ENCODE data around the gene INHA.
A peak's percentile ranks its signal among the peaks of the same experiment; 100 is the strongest.

INHA gene

DNA sequence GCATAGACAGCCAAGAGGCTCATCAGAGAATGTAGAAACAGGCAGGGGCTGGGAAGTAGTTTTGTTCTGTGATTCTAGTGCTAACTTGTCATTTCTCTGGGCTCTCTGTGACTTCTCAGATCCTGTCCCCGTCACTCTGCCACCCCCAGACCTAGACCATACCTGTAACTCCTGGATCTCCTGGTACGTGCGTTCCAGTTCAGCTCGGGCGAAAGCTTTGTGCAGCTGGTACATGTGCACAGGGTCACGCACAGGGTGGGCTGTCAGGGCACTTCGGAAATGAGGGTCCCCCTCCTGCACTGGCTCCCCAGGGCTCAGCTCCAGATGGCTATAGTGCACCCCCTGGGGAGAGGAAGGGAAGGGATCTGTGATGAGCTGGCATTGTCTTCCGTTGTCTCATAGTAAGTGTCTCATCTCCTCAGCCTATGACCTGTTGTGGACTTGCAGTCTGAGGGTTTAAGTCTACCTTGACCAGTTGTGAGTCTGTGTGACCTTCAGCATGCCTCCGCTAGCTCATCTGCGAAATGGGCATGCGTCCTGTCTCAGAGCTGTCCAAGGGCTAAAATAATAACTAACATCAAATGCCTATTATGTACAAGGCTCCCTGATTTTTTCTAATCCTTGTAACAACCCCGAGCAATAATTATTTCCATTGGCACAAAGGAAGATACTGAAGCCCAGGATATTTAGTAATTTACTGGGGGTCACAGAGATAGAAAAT, 31.2 kb upstream of the INHA start:
- DNase-seq, result no peak

DNA sequence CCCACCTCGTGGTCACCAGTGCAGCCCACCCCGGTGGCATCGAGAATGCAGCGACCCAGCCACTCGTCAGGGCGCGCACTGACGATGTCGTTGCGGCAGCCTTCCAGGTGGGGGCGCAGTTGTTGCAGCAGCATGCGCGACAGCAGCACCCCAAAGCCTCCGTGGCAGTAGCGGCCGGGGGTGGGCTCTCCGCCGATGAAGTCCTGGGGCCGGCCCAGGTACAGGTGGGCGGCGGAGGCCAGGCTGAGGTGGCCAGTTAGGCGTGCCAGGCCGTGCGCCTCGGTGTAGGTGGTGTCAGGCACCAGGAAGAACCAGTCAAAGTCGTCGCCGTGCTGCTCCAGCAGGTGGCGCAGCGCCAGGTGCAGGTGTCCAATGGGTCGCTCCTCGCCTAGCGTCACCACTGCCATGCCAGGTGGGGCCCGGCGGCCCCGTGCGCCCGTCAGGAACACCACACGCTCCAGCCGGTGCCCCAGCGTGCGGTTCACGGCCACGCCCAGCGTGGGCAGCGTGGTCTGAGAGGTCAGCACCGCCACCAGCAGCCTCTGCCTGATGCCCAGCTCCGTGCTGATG, 30.4 kb upstream of the INHA start:
- DNase-seq, result no peak

DNA sequence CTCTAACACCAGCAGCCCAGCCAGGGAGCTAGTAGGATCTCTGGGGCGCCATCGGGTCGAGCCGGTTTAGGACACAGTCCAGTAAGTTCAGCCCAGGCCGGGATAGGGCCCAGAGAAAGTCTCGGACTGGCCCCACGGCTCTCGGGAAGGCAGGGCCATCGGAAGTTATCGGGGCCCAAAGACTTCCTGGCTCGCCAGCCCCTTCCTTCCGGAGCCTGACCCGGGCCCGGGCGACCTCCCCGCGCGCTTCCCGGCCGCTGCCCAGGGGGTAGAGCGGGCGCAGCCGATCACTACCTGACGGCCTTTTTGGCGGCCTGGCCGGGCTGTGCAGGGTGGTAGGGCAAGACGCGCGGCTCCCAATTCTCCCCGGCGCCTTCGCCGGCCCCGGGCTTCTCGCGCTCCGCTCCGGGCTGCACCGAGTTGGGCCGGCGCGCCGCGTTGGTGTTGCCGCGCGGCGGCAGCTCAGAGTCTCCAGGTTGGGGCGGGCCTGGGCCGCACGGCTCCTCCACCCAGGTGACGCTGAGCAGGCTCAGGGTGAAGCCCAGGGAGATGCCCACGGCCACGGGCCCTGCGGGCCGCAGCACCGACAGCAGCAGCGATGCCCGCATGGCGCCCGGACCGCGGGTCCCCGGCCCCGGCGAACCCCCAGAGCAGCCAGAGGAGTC, 29.0 kb upstream of the INHA start:
- no peak for DNase-seq

DNA sequence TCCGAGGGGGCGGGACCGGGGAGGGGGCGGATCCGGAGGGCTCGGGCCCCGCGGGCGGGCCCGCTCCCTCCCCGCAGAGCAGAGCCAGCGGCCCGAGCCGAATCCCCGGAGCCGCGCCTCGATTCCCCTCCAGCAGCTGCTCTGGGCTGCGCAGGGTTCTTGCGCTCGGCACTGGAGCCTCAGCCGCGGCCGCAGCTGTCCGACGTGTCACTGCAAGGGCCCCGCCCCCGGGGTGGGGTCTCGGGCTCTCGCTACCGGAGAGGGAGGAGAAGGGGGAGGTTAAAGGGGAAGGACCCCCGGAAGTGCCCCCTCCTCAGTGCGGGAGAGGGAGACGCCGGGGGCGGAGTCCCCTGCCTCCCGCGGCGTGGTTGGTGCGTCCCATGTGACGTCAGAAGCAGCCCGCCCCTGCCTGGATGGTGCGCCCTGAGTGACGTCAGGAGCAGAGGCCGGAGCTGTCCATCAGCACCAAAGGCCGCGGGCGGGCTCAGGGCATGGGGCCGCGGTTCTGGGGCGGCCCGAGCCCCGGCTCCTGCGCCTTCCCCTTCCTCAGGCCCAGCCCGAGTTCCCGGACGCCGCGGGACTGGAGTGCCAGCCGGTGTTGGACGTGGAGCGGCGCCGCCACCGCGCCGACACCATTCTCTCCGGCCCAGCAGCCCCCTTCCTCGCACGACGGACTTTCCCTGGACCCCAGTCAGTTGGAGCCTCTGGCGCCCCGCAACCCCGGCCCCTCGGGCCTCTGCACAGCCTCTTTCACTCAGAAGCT, 28.3 kb upstream of the INHA start, which contains the start of the genes CHPF and TMEM198:
TSS of gene CHPF (minus strand) at position 214 of the 763 bp plus-strand sequence. CDS start 271 bp downstream, outside the sequence.
TSS of gene TMEM198 (plus strand) at position 433 of the 763 bp plus-strand sequence. CDS start 700 bp downstream, outside the sequence.
- DNase-seq, result peak; percentile 96

DNA sequence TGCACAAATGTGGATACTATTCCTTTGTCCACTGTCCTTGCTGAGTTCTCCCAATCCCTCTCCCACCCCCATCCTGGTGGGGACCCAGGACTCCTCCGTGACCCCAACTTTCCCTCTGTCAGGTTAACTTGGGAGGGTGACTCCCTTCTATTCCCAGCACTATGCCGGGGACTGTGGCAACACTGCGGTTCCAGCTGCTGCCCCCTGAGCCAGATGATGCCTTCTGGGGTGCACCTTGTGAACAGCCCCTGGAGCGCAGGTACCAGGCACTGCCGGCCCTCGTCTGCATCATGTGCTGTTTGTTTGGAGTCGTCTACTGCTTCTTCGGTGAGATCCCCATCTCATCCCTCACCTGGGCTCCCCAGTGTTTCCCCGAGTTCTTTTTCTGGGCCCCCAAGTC, 27.5 kb upstream of the INHA start:
- no peak for DNase-seq

DNA sequence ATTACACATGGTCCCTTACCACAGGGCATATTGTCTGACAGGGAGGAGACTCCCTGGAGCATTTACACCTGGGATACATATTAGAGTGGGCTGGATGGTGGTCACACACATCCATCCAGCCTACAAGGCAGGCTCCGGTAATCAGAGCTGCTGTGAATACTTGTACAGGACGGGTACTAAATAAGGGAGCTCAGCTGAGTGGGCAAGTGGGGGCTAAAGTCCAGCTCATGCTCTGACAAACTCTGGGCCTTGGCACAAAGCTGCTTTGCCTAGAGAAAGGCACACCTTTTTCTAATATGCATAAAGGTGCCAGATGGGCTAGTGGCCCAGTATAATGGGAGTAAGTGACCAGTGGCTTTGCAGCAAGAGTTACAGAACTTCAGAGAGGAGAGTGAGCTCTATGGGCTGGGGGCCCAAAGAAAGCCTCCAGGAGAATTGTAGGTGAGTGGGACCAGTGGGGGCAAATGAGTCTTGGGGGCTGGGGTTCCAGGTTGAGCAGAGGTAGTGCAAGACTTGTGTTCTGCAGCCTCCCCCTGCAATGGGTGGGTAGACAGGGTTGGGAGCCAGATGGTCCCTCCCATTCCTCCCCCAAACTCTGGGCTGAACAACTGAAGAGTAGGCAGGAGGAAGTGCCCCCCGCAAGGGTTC, 26.7 kb upstream of the INHA start:
- DNase-seq, result no peak

DNA sequence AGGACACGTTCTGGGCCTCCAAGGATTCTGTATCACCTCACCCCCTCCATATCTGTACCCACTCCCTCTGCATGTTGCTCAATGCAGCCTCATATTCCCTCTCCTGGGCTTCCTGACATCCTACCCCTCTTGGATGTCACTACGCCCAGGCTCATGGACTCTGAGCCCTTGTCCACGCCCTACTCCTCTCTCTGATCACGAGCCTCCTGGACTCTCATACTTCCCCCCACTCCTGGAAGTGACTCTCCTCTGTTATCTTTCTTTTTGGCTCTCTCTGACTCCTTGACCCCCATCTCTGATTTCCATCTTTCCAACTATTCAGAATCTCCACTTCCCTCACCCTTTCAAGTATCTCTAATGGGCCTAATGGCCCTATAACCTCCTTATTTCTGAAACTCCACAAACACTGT, 26.2 kb upstream of the INHA start:
- DNase-seq, result no peak

DNA sequence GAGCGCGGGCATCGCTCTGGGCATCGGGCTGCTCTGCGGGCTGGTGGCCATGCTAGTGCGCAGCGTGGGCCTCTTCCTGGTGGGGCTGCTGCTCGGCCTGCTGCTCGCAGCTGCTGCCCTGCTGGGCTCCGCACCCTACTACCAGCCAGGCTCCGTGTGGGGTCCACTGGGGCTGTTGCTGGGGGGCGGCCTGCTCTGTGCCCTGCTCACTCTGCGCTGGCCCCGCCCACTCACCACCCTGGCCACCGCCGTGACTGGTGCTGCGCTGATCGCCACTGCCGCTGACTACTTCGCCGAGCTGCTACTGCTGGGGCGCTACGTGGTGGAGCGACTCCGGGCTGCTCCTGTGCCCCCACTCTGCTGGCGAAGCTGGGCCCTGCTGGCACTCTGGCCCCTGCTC, 24.5 kb upstream of the INHA start:
- no peak for DNase-seq

DNA sequence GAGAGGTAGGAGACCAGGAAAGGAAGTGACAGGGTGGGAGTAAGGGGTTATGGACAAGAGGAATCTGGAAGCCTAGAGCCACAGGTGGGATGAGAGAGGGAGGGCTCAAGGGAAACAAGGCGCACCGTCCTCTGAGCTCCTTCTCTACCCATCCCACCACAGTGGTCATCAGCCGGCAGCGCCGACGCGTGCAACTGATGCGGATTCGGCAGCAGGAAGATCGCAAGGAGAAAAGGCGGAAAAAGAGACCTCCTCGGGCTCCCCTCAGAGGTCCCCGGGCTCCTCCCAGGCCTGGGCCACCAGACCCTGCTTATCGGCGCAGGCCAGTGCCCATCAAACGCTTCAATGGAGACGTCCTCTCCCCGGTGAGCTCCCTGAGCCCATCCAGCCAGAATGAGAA, 23.1 kb upstream of the INHA start:
- no peak for DNase-seq

DNA sequence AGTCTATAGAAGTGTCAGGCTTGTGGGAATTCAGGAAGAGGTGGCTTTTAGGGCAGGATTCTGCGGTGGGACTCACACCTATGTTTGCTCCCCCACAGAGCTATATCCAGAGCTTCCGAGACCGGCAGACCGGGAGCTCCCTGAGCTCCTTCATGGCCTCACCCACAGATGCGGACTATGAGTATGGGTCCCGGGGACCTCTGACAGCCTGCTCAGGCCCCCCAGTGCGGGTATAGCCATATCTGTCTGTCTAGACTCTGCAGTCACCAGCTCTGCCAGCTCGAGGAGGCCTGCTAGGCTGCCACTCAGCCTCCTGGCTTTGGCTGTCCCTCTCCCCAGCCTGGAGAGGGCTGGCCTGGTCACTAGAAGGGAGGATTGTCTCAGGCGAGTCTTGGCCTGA, 22.5 kb upstream of the INHA start:
- no peak for DNase-seq

DNA sequence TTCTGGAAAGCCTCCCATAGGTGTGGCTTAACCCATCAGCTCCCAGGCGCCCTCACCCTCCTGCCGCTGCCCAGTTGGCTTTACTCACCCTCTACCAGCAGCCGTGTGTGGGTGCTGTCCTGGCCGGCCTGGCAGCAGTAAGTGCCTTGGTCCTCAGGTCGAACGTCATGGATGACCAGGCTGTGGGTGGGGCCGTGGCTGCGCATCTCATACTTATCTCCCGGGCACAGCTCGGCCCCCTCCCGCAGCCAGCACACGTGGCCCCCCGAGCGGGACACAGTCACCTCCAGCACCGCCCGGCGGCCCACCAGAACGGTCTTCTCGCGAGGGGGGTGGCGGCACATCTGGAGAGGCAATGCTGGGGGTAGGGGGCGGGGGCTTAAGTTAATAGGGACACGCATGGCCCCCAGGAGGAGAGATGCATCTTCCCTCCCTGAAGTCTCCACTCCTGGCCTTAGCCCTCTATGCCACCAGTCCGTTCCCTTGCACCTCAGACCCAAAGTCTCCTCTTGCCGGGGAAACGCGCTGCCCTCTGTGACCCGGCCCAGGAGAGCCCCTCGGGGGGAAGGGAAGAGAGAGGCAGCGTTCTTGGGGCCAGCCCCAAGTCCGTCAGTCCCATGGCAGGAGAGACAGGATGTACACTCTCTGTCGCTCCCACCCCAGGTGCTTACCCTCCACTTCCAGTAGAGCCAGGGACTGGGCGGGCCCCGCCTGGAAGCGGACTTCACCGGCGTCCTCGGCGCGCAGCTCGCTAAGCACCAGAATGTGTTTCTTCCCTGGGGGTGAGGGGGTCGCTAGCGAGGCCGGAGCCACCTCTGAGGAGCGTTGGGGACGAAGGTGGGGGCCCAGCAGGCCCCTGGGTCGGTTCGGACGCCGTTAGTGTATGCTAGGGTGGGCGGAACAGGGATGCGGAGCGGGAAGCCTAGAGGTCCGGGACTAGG, 20.4 kb upstream of the INHA start:
- no peak for DNase-seq

DNA sequence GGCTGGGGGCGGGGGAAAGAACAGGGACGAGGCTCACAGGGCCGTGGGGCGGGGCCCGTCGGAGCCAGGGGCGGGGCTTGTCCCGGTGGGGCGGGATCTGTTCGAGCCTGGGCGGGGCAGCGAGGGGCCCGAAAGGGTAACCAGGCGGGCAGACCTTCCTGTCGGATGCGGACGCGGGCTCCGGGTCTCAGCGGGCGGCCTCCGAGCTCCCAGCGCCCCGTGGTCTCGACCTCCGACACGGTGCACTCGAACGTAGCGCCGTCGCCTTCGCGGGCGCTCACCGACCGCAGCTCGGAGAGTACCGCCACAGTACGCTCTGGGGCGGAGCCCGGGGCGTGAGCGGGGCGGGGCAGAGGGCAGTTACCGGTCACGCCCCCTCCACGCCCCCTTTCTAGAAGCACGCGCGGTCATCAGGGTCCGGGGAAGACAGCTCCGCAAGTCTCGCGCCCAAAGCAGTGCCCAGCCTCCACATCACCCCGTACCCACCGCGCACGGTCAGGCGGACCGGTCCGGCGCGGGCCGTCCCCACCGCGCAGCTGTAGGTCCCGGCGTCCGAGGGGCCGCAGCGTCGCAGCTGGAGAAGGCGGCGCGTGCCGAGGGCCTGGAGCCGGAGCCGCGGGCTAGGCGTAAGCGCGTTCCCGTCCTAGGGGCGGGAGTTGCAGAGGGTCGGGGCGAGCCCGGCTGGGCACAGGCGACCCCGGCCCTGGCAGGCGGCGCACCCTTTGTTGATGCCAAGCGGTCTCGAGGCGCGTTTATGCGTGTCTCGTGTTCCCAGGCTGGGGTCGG, 19.5 kb upstream of the INHA start:
- peak; percentile 30 for DNase-seq

DNA sequence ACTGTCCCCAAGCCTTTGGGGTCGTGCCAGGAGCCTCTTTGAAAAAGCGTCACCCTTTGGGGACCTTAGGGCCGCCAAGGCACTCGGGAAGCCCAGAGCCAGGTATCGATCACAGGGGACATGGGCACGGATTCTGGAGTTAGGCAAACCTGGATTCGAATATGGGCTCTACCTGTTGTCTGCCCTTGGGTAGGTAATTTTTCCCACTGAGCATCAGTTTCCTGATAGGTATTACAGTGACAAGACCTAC, 19.0 kb upstream of the INHA start:
- no peak for DNase-seq

DNA sequence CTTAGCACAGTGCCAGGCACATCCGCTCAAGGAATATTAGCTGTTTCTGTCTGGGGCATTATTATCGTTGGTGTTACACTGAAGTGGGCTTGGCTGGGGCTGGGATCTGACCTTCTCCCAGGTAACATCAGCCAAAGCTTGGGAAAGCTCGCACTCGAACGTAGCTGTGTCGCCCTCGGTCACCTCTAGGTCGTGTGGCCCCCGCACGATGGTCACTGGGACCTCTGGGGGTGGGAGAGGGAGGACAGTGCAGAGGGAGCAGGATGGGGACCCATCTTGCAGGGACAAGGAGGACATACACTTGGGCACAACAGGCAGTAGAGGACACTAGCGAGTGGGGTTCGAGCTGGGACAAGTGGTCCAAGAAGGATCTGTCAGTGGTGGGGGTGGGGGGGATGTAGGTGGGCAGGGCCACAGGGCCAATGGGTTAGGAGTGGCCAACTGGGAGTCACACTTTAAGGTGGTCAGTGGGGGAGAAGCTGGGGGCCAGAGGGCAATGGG, 18.6 kb upstream of the INHA start:
- DNase-seq, result no peak

DNA sequence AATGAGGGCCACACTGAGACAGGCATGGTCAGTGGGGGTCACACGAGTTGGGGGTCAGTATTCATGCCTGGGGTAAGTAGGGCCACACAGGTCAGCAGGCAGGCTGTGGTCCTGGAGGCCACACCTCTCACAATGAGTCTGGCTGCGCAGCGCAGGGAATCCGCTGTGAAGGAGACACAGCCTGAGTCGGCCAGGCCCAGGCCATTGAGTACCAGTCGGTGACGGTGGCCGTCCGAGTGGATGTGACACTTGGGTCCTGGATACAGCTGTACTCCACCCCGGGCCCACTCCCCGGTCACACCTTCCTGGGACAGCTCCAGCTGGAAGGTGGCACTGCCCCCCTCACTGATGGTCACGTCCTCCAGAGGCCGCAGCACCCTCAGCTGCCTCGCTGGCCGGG, 17.8 kb upstream of the INHA start:
- no peak for DNase-seq

DNA sequence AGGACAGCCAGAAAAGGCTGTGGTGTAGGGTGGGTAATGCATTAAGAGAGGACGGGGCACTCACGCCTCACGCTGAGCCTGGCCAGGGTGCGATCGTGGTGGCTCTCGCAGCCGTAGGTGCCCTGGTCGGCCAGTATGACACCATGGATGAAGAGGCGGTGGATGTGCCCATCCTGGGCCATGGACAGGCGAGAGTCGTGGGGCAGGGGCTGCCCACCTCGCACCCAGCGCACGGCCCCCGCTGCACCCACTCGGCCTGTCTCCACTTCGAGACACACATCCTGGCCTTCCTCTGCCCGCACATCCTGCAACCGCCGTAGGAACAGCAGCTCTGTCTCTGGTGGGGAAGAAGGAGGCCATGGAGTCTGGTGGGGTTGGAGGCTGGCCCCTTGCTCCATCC, 16.2 kb upstream of the INHA start:
- no peak for DNase-seq

DNA sequence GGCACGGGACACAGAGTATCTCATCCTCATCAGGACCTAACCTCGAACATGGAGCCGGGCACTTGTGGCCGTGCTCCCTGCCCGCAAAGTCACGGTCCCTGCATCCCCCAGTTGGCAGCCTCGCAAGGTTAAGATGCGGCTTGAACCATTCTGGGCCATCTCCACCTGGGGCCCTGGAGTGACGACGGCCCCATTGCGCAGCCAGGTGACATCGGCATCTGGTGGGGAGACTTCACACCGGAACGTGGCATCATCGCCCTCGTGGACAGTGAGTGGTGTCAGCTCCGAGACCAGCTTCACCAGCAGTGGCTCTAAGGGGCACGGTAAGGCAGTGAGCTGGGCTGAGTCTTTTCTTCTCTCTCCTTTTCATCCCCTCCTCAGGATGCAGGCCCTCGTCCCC, 15.7 kb upstream of the INHA start:
- DNase-seq, result no peak

DNA sequence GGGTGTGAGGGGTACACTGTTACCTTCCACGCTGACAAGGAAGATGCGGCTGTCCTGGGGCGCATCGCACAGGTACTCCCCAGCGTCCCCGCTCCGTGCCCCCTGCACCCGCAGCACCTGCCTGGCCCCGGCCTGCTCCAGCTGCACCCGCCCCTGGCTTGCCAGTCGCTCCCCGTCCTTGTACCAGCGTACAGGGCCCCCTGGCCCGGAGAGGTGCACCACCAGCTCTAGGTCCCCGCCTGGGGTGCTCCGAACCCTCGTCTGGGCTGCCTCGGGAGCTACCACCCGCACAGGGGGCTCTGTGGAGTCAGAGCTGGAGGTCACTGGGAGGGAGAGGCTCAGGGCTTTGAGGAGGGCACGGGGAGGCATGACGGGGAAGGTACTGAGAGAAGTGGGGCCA, 14.8 kb upstream of the INHA start:
- DNase-seq, result no peak

DNA sequence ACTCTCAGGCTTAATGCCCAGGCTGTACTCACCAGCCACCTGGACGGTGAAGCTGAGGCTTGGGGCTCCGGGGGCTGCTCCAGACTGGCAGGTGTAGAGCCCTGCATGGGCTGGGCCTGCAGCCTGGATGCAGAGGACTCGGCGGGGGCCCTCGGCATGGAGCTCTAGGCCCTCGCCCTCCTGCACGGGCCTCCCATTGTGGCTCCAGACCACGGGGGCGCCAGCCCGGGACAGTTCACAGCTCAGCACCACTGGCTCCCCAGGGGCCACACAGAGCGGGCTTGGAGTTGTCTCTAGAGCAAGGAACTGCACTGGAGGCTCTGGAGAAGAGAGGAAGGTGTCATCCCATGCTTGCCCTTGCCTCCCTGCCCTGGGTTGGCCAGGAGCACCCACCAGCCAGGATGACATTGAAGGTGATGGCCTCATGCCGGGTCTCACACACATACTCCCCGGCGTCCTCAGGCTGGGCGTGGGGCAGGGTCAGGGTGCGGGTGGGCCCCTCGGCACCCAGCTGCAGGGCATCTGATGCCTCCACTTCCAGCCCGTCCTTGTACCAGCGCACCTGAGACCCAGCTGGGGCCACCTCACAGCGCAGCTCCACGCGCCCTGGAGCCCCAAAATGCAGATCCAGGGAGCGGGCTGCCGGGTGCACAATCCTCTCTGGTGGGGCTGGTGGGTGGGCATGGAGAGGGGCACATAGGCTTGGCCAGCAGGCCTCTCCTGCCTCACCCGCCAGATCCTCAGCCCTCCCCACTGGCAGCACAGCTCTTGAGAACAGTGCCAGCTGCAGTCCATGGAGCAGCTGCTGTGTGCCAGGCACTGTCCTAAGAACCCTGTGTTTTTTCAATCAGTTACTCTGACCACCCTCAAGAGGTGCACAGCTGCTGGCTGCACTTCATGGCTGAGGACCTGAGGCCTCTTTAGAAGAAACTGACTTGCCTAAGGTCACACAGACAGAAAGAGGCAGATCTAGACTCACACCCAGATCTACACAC, 14.0 kb upstream of the INHA start:
- DNase-seq, result no peak

Data from NCI-H446 treated with DMSO at 0.1 percent for 48 hours (cell line).